Stimulated activated CD4-positive, alpha-beta T cell treated with anti-CD3 and anti-CD28 coated beads, TNF-alpha, amount 100 ng/mL, for 4 hours (primary cell): Measurements from ENCODE around the gene CTDSP2.

ENCODE experiments used
- DNase-seq, 3 experiments: peaks; one replicate each; pipeline ENCODE4 v3.0.0-alpha.2; 2020; ENCODE audit warnings: low read depth in 3 of 3

Gene CTDSP2

GRCh38 chr12:57816001-57816854 is 30.3 kb downstream of the CTDSP2 start:
- no peak for DNase-seq

GRCh38 chr12:57815177-57816000 is 31.1 kb downstream of the CTDSP2 start:
- no peak for DNase-seq

GRCh38 chr12:57813971-57814772 is 32.4 kb downstream of the CTDSP2 start:
- no peak for DNase-seq

- no peak for DNase-seq
Observed at GRCh38 chr12:57813111-57813970, 33.2 kb downstream of the CTDSP2 start.

GRCh38 chr12:57811028-57811755 is 35.3 kb downstream of the CTDSP2 start:
- no peak for DNase-seq

GRCh38 chr12:57810450-57810849 is 36.1 kb downstream of the CTDSP2 start:
- DNase-seq, result no peak

GRCh38 chr12:57809425-57809824 is 37.1 kb downstream of the CTDSP2 start:
- DNase-seq, result no peak

GRCh38 chr12:57808351-57808750 is 38.2 kb downstream of the CTDSP2 start:
- DNase-seq, result no peak

- DNase-seq, result no peak
Observed at GRCh38 chr12:57807285-57807684, 39.2 kb downstream of the CTDSP2 start.

GRCh38 chr12:57806677-57807076 is 39.9 kb downstream of the CTDSP2 start:
- no peak for DNase-seq

GRCh38 chr12:57803319-57803893 is 43.1 kb downstream of the CTDSP2 start:
- DNase-seq, result no peak

GRCh38 chr12:57802607-57803006 is 43.9 kb downstream of the CTDSP2 start:
- no peak for DNase-seq

- no peak for DNase-seq
Observed at GRCh38 chr12:57800965-57801364, 45.6 kb downstream of the CTDSP2 start.

GRCh38 chr12:57797933-57798332 is 48.6 kb downstream of the CTDSP2 start:
- no peak for DNase-seq

- DNase-seq, result no peak
Observed at GRCh38 chr12:57796996-57797395, 49.5 kb downstream of the CTDSP2 start.

GRCh38 chr12:57795354-57795753 is 51.2 kb downstream of the CTDSP2 start:
- DNase-seq, result no peak

GRCh38 chr12:57793920-57794319 is 52.6 kb downstream of the CTDSP2 start:
- no peak for DNase-seq

- DNase-seq, result no peak
Observed at GRCh38 chr12:57783861-57784260, 62.7 kb downstream of the CTDSP2 start.

- DNase-seq, result no peak
Observed at GRCh38 chr12:57783466-57783801, 63.1 kb downstream of the CTDSP2 start.
